RWPE1 (cell line): ENCODE data around the gene ZNF20.
"Not testable (repeated sequence)": the region's sequence is repeated elsewhere in the genome, so short reads cannot be mapped to it uniquely, and the experiment has no call there.

Source experiments
- CTCF ChIA-PET: fragments of 350-600 bp; sonication (Branson Sonifier 250); formaldehyde crosslinking; extraction: SDS; loops from one replicate; lab custom pipeline; 2021; lab: Yijun Ruan, JAX
- POLR2A ChIA-PET: fragments of 400-600 bp; formaldehyde crosslinking; extraction: SDS; loops from one replicate; lab custom pipeline; 2020; ENCODE audit warnings: antibody characterized with exemption; ENCODE audit not compliant: low non-redundant PET; lab: Yijun Ruan, JAX
- DNase-seq: peaks from one replicate; pipeline ENCODE4 v3.0.0; 2012; ENCODE audit warnings: low spot score
- H3K27ac ChIP-seq: fragments of 450-650 bp; 2 replicates; pipeline ENCODE4 v1.5.1; 2017
- TF ChIP-seq, protein P1 (sequence below): fragments of 450-650 bp; conservative IDR thresholded peaks from 2 replicates; pipeline ENCODE4 v1.5.1; 2017; ENCODE audit warnings: low read depth, mild to moderate bottlenecking

Gene ZNF20

DNA sequence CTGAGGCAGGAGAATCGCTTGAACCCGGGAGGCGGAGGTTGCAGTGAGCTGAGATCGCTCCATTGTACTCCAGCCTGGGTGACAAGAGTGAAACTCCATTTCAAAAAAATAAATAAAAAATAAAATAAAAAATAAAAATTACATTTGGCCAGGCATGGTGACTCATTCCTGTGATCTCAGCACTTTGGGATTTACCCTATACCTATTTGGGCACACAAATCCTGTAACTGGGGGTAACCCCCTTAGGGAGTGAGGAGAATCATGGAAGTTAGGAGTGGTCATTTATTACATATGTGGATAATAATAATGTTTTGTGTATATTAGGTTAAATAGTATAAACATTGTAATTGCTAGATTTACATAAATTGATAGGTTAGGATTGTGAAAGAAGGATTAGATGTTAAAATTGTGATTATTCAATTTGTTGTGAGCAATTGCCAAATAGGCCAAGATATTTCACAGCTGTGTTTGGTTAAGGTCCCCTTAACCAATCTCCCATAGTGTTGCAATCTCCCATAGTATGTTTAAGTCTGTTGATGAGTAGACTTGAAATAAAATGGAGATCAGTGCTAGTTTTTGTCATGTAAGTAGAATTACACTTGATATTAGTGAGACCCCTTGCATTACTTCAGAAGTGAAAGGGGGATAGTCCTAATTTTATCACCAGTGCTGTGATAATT, 44.9 kb downstream of the ZNF20 start:
- no peak overlapping the region for H3K27ac ChIP-seq
- ChIA-PET POLR2A (interaction anchor here (0.5 kb wide), 1 partner anchor 171 kb away, joined by 7 read pairs; no protein-coding TSS in a partner anchor), CTCF (no interaction called here)
- DNase-seq = no peak
- TF ChIP-seq, protein P1, sequence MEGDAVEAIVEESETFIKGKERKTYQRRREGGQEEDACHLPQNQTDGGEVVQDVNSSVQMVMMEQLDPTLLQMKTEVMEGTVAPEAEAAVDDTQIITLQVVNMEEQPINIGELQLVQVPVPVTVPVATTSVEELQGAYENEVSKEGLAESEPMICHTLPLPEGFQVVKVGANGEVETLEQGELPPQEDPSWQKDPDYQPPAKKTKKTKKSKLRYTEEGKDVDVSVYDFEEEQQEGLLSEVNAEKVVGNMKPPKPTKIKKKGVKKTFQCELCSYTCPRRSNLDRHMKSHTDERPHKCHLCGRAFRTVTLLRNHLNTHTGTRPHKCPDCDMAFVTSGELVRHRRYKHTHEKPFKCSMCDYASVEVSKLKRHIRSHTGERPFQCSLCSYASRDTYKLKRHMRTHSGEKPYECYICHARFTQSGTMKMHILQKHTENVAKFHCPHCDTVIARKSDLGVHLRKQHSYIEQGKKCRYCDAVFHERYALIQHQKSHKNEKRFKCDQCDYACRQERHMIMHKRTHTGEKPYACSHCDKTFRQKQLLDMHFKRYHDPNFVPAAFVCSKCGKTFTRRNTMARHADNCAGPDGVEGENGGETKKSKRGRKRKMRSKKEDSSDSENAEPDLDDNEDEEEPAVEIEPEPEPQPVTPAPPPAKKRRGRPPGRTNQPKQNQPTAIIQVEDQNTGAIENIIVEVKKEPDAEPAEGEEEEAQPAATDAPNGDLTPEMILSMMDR = no peak

DNA sequence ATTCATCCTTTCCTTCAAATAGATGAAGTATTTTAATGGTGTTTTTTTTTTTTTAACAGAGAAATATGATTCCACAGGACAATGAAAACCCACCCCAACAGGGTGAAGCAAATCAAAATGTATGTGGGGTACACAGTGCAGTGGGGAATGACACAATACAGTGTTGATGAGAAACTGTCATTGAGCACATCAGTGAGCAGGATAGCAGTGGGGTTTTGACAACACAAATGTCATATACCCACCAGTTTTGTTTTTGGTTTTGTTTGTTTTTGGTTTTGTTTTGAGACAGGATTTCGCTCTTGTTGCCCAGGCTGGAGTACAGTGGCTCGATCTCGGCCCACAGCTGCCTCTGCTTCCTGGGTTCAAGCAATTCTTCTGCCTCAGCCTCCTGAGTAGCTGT, 46.4 kb downstream of the ZNF20 start:
- TF ChIP-seq, protein P1 = no peak
- H3K27ac ChIP-seq = no peak overlapping the region
- DNase-seq = no peak
- ChIA-PET CTCF (interaction anchor here (0.6 kb wide), 1 partner anchor 23 kb away, joined by 4 read pairs; no protein-coding TSS in a partner anchor), POLR2A (no interaction called here)

DNA sequence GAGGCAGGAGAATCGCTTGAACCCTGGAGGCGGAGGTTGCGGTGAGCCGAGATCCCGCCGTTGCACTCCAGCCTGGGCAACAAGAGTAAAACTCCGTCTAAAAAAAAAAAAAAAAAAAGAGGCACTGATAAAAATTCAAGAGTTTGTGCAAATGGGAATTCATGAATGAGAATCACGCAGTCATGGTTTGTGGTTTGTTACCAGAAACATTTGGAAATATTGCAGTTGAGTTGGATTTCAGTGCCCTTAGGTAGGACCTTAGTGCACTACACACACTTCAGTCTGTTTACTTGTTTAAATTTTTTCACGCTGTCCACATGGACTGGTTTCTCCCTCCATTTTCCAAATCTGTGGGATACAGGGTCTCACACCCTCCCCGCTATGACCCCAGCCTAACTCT, 47.2 kb downstream of the ZNF20 start:
- POLR2A ChIA-PET = no interaction called here
- no peak for DNase-seq
- TF ChIP-seq, protein P1 = no peak
- no peak overlapping the region for H3K27ac ChIP-seq
- CTCF ChIA-PET = no interaction called here

DNA sequence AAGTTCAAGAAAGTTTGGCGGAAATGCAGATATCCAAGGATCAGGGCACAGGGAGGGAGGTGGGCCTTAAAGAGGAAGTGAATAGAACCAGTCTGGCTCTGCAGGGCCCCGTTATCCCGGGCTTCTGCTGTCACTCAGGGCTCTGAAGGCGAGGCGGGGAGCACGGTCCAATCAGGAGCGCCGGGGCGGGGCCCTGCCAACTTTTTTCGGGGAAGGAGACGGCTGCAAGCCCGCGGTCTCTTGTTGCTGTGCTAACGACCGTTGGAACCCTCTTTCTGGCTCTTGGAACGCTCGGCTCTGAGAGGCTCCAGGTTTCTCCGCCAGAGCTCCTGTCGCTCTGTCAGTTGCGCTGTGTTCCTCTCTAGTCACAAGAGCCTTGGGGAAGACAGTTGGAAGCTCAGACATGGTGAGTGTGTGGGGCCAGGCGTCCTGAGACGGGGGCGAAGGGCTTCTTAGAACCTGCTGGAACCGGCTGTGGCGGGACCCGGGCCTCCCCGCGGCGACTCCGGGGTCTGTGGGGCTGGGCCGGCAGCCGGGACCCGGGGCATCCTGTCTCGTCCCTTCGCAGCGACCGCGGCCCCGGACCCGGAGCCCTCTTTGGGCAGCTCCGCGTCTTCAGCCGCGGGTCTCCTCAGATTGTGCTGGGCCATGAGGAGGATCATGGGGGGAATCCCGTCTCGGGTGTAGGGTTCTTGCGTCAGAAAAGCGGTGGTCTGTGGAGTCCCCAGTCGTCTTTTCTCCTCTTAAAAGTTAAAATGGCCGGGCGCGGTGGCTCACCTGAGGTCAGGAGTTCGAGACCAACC, 47.9 kb downstream of the ZNF20 start:
- POLR2A ChIA-PET = no interaction called here
- CTCF ChIA-PET = interaction anchor here (0.5 kb wide), 1 partner anchor 361 kb away, joined by 3 read pairs; no protein-coding TSS in a partner anchor
- peak; percentile 20 for DNase-seq
- TF ChIP-seq, protein P1 = no peak
- H3K27ac ChIP-seq = no peak overlapping the region

DNA sequence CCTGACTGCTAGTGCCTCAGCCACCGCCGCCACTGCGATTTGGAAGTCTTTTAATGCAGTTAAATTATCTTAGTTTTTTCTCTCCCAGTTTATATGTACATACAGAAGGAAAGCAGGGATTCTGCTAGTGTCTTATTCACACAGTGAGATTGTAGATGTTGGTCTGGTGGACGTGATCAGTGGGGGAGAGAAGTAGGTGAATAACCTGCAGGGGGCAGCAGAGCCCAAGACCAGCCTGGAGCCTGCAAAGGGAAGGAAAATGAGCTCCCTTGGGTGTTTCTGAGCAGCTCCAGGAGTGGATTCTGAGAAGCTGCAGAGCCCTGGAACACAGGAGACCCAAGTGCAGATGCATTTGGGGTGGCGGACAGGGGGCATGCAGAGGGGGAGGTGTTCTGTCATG, 49.3 kb downstream of the ZNF20 start:
- H3K27ac ChIP-seq = no peak overlapping the region
- ChIA-PET POLR2A (no interaction called here), CTCF (interaction anchor here (0.5 kb wide), 1 partner anchor 105 kb away, joined by 3 read pairs; no protein-coding TSS in a partner anchor)
- no peak for DNase-seq
- TF ChIP-seq, protein P1 = no peak

DNA sequence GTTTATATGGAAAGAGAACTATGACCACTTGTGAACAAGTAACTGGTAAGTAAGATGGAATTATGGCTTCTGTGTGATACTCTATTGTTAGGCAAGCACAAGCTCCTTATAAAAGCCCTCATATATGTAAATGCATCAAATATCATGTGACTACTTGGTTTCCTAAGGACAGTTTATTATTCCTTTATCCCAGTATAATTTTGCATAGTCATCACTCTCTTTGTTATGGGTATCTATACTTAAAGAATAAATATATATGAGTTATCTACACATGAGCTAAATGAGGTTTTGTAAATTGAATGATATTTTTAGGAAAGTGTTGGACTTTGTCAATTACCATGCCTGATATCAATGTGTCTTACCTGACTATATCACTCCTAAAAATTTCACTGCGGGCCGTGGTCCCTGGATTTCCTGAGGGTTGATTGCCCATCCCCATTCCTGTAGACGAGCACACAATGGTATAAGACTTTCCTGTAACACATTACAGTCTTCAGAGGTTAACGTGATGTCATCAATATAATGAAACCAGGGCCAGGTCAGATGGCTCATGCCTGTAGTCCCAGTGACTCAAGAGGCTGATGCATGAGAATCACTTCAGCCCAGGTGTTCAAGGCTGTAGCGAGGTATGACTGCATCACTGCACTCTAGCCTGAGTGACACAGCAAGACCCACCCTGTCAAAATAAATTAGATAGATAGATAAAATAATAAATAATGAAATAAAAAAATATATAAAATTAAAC, 54.9 kb downstream of the ZNF20 start:
- H3K27ac ChIP-seq = no peak overlapping the region
- TF ChIP-seq, protein P1 = no peak
- no peak for DNase-seq
- ChIA-PET POLR2A (interaction anchor here (0.7 kb wide), 1 partner anchor 25 kb away, joined by 3 read pairs; no protein-coding TSS in a partner anchor), CTCF (no interaction called here)

DNA sequence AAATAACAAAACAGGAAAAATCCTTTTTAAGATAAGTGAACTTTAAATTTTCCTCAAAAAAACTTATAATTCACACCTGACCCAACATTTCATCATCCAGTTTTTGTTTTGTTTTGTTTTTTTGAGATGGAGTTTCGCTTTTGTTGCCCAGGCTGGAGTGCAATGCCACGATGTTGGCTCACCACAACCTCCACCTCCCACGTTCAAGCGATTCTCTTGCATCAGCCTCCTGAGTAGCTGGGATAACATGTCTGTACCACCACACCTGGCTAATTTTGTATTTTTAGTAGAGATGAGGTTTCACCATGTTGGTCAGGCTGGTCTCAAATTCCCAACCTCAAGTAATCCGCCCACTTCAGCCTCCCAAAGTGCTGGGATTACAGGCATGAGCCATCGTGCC, 56.8 kb downstream of the ZNF20 start:
- POLR2A ChIA-PET = not testable (repeated sequence)

More for the DNA sequence above, 56.8 kb downstream of the ZNF20 start:
- DNase-seq, CTCF ChIA-PET, H3K27ac ChIP-seq: not testable (repeated sequence)
